ENCODE data around the gene ARID1A.

DNA sequence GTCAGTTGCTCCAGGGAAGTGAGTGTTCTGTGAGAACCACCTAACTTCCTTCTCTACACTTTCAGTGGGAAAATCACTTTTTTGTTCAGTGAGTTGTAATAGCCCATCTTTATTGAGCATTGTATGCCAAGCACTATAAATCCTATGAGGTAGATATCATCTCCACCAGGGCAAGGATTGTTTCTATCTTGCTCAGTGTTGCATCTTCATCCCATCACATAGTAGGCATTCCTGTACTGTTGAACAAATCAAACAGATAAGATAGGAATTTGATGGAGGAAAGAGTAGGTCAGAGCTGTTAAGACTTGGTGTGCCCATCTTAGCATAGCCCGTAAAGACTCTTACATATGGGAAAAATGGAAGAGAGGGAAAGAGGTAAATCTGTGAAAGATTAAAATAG is 89.1 kb downstream of the ARID1A start:
- TF ChIP-seq, protein P1, sequence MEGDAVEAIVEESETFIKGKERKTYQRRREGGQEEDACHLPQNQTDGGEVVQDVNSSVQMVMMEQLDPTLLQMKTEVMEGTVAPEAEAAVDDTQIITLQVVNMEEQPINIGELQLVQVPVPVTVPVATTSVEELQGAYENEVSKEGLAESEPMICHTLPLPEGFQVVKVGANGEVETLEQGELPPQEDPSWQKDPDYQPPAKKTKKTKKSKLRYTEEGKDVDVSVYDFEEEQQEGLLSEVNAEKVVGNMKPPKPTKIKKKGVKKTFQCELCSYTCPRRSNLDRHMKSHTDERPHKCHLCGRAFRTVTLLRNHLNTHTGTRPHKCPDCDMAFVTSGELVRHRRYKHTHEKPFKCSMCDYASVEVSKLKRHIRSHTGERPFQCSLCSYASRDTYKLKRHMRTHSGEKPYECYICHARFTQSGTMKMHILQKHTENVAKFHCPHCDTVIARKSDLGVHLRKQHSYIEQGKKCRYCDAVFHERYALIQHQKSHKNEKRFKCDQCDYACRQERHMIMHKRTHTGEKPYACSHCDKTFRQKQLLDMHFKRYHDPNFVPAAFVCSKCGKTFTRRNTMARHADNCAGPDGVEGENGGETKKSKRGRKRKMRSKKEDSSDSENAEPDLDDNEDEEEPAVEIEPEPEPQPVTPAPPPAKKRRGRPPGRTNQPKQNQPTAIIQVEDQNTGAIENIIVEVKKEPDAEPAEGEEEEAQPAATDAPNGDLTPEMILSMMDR (IDR thresholded peaks at IDR 0.05), result no peak
- TF ChIP-seq POLR2A (IDR thresholded peaks at IDR 0.05), result no peak
